GDM1 (cell line): ENCODE results near the gene OBI1.
"Not testable (repeated sequence)": the region's sequence is repeated elsewhere in the genome, so short reads cannot be mapped to it uniquely, and the experiment has no call there.

Experiments
- DNase-seq: peaks from one replicate; lab custom pipeline; 2025; lab: John Stamatoyannopoulos, UW

Gene OBI1

GRCh38 chr13:78649997-78650716 is 8.8 kb downstream of the OBI1 start:
- DNase-seq = no peak

- DNase-seq = not testable (repeated sequence)
Measured at GRCh38 chr13:78647109-78647678, 11.8 kb downstream of the OBI1 start.

- no peak for DNase-seq
Measured at GRCh38 chr13:78638216-78638615, 20.7 kb downstream of the OBI1 start.

- no peak for DNase-seq
Measured at GRCh38 chr13:78636495-78636894, 22.5 kb downstream of the OBI1 start.

GRCh38 chr13:78632996-78633395 is 26.0 kb downstream of the OBI1 start:
- DNase-seq = no peak

- no peak for DNase-seq
Measured at GRCh38 chr13:78631077-78631476, 27.9 kb downstream of the OBI1 start.

- no peak for DNase-seq
Measured at GRCh38 chr13:78630511-78630910, 28.4 kb downstream of the OBI1 start.

GRCh38 chr13:78625384-78625783 is 33.6 kb downstream of the OBI1 start:
- DNase-seq = no peak

- no peak for DNase-seq
Measured at GRCh38 chr13:78623132-78623531, 35.8 kb downstream of the OBI1 start.

GRCh38 chr13:78620936-78621470 is 38.0 kb downstream of the OBI1 start:
- no peak for DNase-seq

GRCh38 chr13:78618411-78618810 is 40.5 kb downstream of the OBI1 start:
- DNase-seq = no peak

GRCh38 chr13:78611040-78611439 is 47.9 kb downstream of the OBI1 start:
- DNase-seq = no peak

- DNase-seq = no peak
Measured at GRCh38 chr13:78610381-78610883, 48.5 kb downstream of the OBI1 start.

- DNase-seq = no peak
Measured at GRCh38 chr13:78609464-78610205, 49.3 kb downstream of the OBI1 start.

- no peak for DNase-seq
Measured at GRCh38 chr13:78608688-78609463, 50.1 kb downstream of the OBI1 start.

- DNase-seq = no peak
Measured at GRCh38 chr13:78608252-78608687, 50.7 kb downstream of the OBI1 start.

GRCh38 chr13:78607409-78608251 is 51.3 kb downstream of the OBI1 start:
- no peak for DNase-seq

- DNase-seq = no peak
Measured at GRCh38 chr13:78606471-78607408, 52.2 kb downstream of the OBI1 start.

GRCh38 chr13:78604782-78605611 is 54.0 kb downstream of the OBI1 start:
- DNase-seq = no peak
